Type B pancreatic cell (in vitro differentiated cells): Measurements from ENCODE around the gene DOLPP1. TPM values are rescaled to one million over a fixed set of nuclear protein-coding genes. Genes with fewer than 3 reads are reported as not detected.

ENCODE experiments used
- total RNA-seq: library from RNA; stranded (reverse); gene quantifications from 2 replicates; pipeline ENCODE4 v1.2.1, GENCODE V29; 2021; ENCODE audit warnings: low replicate concordance

Gene DOLPP1
- total RNA-seq, 1 donor from 2014 or later: 21.1 TPM

Other genes starting within 250 kb of the DOLPP1 start
- gene KYAT1, start 199.2 kb upstream of the DOLPP1 start, total RNA-seq: 4.0 and 11.5 TPM in 2 replicates
- 33.2 and 38.2 TPM in 2 replicates for gene LRRC8A, start 199.0 kb upstream of the DOLPP1 start, total RNA-seq
- 10.0 and 14.3 TPM in 2 replicates for gene PHYHD1, start 160.1 kb upstream of the DOLPP1 start, total RNA-seq
- 18.8 and 21.6 TPM in 2 replicates for gene DOLK, start 133.5 kb upstream of the DOLPP1 start, total RNA-seq
- 36.4 and 63.7 TPM in 2 replicates for gene NUP188, start 133.4 kb upstream of the DOLPP1 start, total RNA-seq
- gene SH3GLB2, start 52.8 kb upstream of the DOLPP1 start, total RNA-seq: 126 and 224 TPM in 2 replicates
- gene MIGA2, start 44.5 kb upstream of the DOLPP1 start, total RNA-seq: 38.4 and 41.6 TPM in 2 replicates
- gene CRAT, start 29.7 kb downstream of the DOLPP1 start, total RNA-seq: 14.5 and 28.4 TPM in 2 replicates
- 102 and 115 TPM in 2 replicates for gene PTPA, start 30.3 kb downstream of the DOLPP1 start, total RNA-seq
- gene IER5L, start 97.2 kb downstream of the DOLPP1 start, total RNA-seq: 22.3 and 37.5 TPM in 2 replicates